ENCODE results near the gene PSAT1.

The PSAT1 gene

GRCh38 chr9:78320030-78320693 lies 23.2 kb downstream of the PSAT1 start:
- no peaks in the 10 kb centered on the region for H3K36me3 ChIP-seq (ENCODE audit: insufficient read depth)
- TF ChIP-seq, protein P1, sequence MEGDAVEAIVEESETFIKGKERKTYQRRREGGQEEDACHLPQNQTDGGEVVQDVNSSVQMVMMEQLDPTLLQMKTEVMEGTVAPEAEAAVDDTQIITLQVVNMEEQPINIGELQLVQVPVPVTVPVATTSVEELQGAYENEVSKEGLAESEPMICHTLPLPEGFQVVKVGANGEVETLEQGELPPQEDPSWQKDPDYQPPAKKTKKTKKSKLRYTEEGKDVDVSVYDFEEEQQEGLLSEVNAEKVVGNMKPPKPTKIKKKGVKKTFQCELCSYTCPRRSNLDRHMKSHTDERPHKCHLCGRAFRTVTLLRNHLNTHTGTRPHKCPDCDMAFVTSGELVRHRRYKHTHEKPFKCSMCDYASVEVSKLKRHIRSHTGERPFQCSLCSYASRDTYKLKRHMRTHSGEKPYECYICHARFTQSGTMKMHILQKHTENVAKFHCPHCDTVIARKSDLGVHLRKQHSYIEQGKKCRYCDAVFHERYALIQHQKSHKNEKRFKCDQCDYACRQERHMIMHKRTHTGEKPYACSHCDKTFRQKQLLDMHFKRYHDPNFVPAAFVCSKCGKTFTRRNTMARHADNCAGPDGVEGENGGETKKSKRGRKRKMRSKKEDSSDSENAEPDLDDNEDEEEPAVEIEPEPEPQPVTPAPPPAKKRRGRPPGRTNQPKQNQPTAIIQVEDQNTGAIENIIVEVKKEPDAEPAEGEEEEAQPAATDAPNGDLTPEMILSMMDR (conservative IDR thresholded peaks at IDR 0.05; ENCODE audit: low read depth, low read length): no peak
- no peaks in the 10 kb centered on the region for H4K20me1 ChIP-seq (ENCODE audit: insufficient read depth)
- H3K4me1 ChIP-seq (ENCODE audit: low read depth, poor library complexity, severe bottlenecking): no peaks in the 10 kb centered on the region
- no peak overlapping the region for H3K9ac ChIP-seq
- H3K27ac ChIP-seq: no peak overlapping the region
- H3K79me2 ChIP-seq (ENCODE audit: insufficient read depth, low read depth): no peaks in the 10 kb centered on the region
- H3K27me3 ChIP-seq (ENCODE audit: insufficient read depth, low read depth): no peaks in the 10 kb centered on the region
- H2AFZ ChIP-seq (ENCODE audit: low read depth): no peak overlapping the region
- H3K4me2 ChIP-seq: no peak overlapping the region
- no peak overlapping the region for H3K4me3 ChIP-seq (IDR thresholded peaks at IDR 0.05; ENCODE audit: insufficient read depth, low read depth, low read length)

- H3K79me2 ChIP-seq (ENCODE audit: insufficient read depth, low read depth): no peaks in the 10 kb centered on the region
- TF ChIP-seq, protein P1 (conservative IDR thresholded peaks at IDR 0.05; ENCODE audit: low read depth, low read length): no peak
- H3K4me2 ChIP-seq: no peak overlapping the region
- no peaks in the 10 kb centered on the region for H3K27me3 ChIP-seq (ENCODE audit: insufficient read depth, low read depth)
- H2AFZ ChIP-seq (ENCODE audit: low read depth): no peak overlapping the region
- H3K4me1 ChIP-seq (ENCODE audit: low read depth, poor library complexity, severe bottlenecking): no peaks in the 10 kb centered on the region
- no peak overlapping the region for H3K27ac ChIP-seq
- no peak overlapping the region for H3K9ac ChIP-seq
- no peaks in the 10 kb centered on the region for H3K36me3 ChIP-seq (ENCODE audit: insufficient read depth)
- H3K4me3 ChIP-seq (IDR thresholded peaks at IDR 0.05; ENCODE audit: insufficient read depth, low read depth, low read length): no peak overlapping the region
- H4K20me1 ChIP-seq (ENCODE audit: insufficient read depth): no peaks in the 10 kb centered on the region
Measured at GRCh38 chr9:78320875-78321496, 24.1 kb downstream of the PSAT1 start.

DNA sequence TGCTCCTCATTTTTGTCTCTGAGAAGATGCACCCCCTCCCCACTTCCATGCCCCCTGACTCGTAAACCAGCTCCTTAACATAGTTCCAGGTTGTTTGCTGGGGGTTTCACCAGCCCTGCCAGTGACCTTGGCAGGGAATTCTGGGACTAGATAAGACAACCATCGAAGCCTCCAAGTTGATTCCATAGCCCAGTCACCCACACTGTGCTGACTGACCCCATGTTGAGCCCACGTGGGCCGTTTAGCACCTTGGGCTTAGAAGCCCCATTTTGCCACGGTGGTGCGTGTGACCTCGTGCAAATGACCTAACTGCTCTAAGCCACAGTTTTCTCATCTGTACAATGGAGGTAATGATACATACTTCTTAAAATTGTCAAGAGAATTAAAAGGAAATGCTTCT lies 24.6 kb downstream of the PSAT1 start:
- TF ChIP-seq, protein P1 (conservative IDR thresholded peaks at IDR 0.05; ENCODE audit: low read depth, low read length): no peak
- no peaks in the 10 kb centered on the region for H3K36me3 ChIP-seq (ENCODE audit: insufficient read depth)
- H3K27me3 ChIP-seq (ENCODE audit: insufficient read depth, low read depth): no peaks in the 10 kb centered on the region
- H3K27ac ChIP-seq: no peak overlapping the region
- no peak overlapping the region for H3K9ac ChIP-seq
- H3K4me1 ChIP-seq (ENCODE audit: low read depth, poor library complexity, severe bottlenecking): no peaks in the 10 kb centered on the region
- H2AFZ ChIP-seq (ENCODE audit: low read depth): no peak overlapping the region
- no peak overlapping the region for H3K4me3 ChIP-seq (IDR thresholded peaks at IDR 0.05; ENCODE audit: insufficient read depth, low read depth, low read length)
- H3K4me2 ChIP-seq: no peak overlapping the region
- no peaks in the 10 kb centered on the region for H4K20me1 ChIP-seq (ENCODE audit: insufficient read depth)
- H3K79me2 ChIP-seq (ENCODE audit: insufficient read depth, low read depth): no peaks in the 10 kb centered on the region

DNA sequence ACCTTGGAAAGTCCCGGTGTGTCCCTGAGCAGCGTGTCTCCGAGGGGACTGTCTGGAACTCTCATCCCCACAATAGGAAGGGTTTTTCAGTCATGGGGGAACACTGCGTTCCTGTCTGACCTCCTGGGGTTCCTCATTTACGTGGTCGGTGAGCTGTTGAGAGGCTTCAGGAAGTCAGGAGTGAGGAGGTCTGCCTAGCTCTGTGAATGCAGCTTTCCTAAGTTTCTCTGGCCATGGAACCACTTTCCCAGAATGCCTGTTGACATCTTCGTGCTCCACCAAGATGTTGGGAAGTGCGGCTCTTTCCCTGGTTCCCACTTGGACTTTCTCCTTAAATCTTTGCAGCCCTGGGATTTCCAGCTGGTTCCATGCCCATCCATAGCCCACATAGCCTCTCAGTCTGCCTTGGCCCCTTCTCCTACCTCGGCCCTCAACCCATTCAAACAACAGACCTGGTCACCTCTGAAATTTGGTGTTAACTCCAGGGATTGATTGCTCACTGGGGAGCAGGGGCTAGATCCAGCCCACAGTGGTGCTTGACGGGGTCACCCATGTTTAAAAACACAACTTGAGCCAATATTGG lies 27.2 kb downstream of the PSAT1 start:
- Histone ChIP-seq H3K4me2 (no peak overlapping the region), H3K4me1 (ENCODE audit: low read depth, poor library complexity, severe bottlenecking) (no peaks in the 10 kb centered on the region), H2AFZ (ENCODE audit: low read depth) (no peak overlapping the region), H3K79me2 (ENCODE audit: insufficient read depth, low read depth) (no peaks in the 10 kb centered on the region), H3K4me3 (IDR thresholded peaks at IDR 0.05; ENCODE audit: insufficient read depth, low read depth, low read length) (no peak overlapping the region), H3K27ac (no peak overlapping the region), H3K9ac (no peak overlapping the region), H3K27me3 (ENCODE audit: insufficient read depth, low read depth) (no peaks in the 10 kb centered on the region), H3K36me3 (ENCODE audit: insufficient read depth) (no peaks in the 10 kb centered on the region), H4K20me1 (ENCODE audit: insufficient read depth) (no peaks in the 10 kb centered on the region)
- TF ChIP-seq, protein P1 (conservative IDR thresholded peaks at IDR 0.05; ENCODE audit: low read depth, low read length): no peak
